SK-N-MC (cell line): ENCODE results near the gene SENP3.

Source experiments
- EZH2 ChIP-seq: fragments of 200-600 bp; sonication (generic); IDR thresholded peaks from one replicate; pipeline ENCODE4 v1.6.1; 2017; ENCODE audit warnings: antibody characterized with exemption
- FOXP2 ChIP-seq: optimal IDR thresholded peaks from 2 replicates; pipeline ENCODE3; 2011; ENCODE audit warnings: mild to moderate bottlenecking, moderate library complexity; ENCODE audit not compliant: insufficient read depth; ENCODE audit errors: extremely low read length, control extremely low read depth
- POLR2AphosphoS5 ChIP-seq: IDR thresholded peaks from 2 replicates; pipeline ENCODE4 v1.6.1; 2012; ENCODE audit warnings: mild to moderate bottlenecking, low read depth, low read length, borderline replicate concordance

GRCh38 chr17:7618608-7619007, 56.9 kb downstream of the SENP3 start:
- TF ChIP-seq EZH2 = no peak
- no peak for TF ChIP-seq POLR2AphosphoS5
- TF ChIP-seq FOXP2 = no peak
